ENCODE results near the gene MCF2L. TPM values are rescaled to one million over a fixed set of nuclear protein-coding genes. Genes with fewer than 3 reads are reported as not detected.

The MCF2L gene
- total RNA-seq, 1 donor from 2014 or later, result 69.7 TPM

DNA sequence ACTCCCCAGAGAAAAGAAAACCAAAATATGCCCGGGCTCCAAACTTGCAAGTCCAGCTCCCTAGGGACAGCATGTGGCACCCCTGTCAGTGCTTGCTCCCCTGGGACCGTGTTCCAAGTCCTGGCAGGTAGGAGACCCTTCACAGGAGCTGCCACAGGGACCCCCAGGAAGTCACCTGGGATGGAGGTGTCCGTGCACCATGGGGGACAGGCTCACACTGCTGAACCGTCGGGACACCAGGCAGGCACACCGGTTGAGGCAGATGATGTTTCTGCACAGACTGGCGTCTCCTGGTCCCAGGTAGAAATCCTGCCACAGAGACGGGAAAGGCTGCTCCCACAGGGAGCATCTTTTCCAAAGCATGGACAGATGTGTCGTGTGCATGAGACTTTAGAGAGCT is 177.7 kb downstream of the MCF2L start:
- DNase-seq, result no peak

DNA sequence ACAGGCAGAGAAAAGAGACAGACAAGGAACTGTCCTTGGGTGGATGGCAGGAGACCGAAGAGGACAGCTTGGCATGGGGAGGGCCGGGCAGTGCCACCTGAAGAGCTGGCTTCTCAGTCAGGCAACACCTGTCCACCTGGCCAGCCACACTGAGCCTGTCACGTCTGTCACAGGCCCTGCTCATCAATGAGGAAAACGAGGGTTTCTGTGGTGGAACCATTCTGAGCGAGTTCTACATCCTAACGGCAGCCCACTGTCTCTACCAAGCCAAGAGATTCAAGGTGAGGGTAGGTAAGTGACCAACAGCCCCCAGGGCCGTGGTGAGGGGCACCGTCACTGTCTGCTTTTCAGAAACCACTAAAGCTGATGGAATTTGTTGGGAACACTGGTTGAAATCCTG is 178.2 kb downstream of the MCF2L start:
- no peak overlapping the region for H3K27ac ChIP-seq
- TF ChIP-seq, protein P1, sequence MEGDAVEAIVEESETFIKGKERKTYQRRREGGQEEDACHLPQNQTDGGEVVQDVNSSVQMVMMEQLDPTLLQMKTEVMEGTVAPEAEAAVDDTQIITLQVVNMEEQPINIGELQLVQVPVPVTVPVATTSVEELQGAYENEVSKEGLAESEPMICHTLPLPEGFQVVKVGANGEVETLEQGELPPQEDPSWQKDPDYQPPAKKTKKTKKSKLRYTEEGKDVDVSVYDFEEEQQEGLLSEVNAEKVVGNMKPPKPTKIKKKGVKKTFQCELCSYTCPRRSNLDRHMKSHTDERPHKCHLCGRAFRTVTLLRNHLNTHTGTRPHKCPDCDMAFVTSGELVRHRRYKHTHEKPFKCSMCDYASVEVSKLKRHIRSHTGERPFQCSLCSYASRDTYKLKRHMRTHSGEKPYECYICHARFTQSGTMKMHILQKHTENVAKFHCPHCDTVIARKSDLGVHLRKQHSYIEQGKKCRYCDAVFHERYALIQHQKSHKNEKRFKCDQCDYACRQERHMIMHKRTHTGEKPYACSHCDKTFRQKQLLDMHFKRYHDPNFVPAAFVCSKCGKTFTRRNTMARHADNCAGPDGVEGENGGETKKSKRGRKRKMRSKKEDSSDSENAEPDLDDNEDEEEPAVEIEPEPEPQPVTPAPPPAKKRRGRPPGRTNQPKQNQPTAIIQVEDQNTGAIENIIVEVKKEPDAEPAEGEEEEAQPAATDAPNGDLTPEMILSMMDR (IDR thresholded peaks at IDR 0.05), result no peak
- no peak for ATAC-seq
- intact Hi-C loops (cut with DNase I), result no loop called here
- H3K4me3 ChIP-seq, result no peak overlapping the region
- H3K27me3 ChIP-seq, result no peaks in the 10 kb centered on the region
- no peaks in the 10 kb centered on the region for H3K9me3 ChIP-seq
- no peaks in the 10 kb centered on the region for H3K36me3 ChIP-seq
- H3K4me1 ChIP-seq, result no peaks in the 10 kb centered on the region
- no peak for DNase-seq

More for the DNA sequence above, 177.7 kb downstream of the MCF2L start:
- Histone ChIP-seq H3K4me3 (no peak overlapping the region), H3K4me1 (no peaks in the 10 kb centered on the region), H3K36me3 (no peaks in the 10 kb centered on the region), H3K9me3 (no peaks in the 10 kb centered on the region), H3K27me3 (no peaks in the 10 kb centered on the region), H3K27ac (no peak overlapping the region)
- intact Hi-C loops (cut with DNase I), result no loop called here
- no peak for ATAC-seq
- TF ChIP-seq, protein P1 (IDR thresholded peaks at IDR 0.05), result no peak

DNA sequence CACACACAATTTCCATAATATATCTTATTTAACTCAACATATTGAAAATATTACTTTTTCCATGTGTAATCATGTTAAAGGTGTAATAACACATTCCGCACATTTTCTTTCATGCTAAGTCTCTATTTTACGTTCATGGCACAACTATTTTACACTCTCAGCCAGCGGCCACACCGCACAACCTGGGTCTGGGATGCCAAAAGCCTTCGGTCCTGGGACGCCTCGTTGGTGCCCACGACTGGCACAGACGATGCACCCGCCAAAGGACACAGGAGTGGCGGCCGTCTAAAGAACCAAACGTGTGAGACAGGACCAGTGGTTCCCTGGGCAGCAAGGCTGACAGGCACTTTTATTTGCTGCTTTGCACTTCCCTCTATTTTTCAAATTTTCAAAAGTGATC is 179.4 kb downstream of the MCF2L start:
- Histone ChIP-seq H3K9me3 (no peaks in the 10 kb centered on the region), H3K4me1 (peaks cover 8% of the 10 kb centered on the region), H3K4me3 (no peak overlapping the region), H3K36me3 (no peaks in the 10 kb centered on the region), H3K27ac (no peak overlapping the region), H3K27me3 (no peaks in the 10 kb centered on the region)
- TF ChIP-seq, protein P1 (IDR thresholded peaks at IDR 0.05), result no peak
- intact Hi-C loops (cut with DNase I), result no loop called here
- no peak for ATAC-seq
- DNase-seq, result no peak

GRCh38 chr13:113148940-113149503 is 180.0 kb downstream of the MCF2L start:
- ATAC-seq, result no peak
- no peak for DNase-seq
- Histone ChIP-seq H3K27me3 (no peaks in the 10 kb centered on the region), H3K36me3 (no peaks in the 10 kb centered on the region), H3K4me3 (no peak overlapping the region), H3K27ac (no peak overlapping the region), H3K9me3 (no peaks in the 10 kb centered on the region), H3K4me1 (peaks cover 10% of the 10 kb centered on the region)
- intact Hi-C loops (cut with DNase I), result no loop called here
- TF ChIP-seq, protein P1 (IDR thresholded peaks at IDR 0.05), result no peak

Other genes with a start within 250 kb of the MCF2L start
- 0.61 TPM for gene F7, start 136.6 kb downstream of the MCF2L start, total RNA-seq
- 7.9 TPM for gene F10, start 153.6 kb downstream of the MCF2L start, total RNA-seq
- not detected for gene PROZ, start 189.4 kb downstream of the MCF2L start, total RNA-seq
- 41.5 TPM for gene PCID2, start 239.5 kb downstream of the MCF2L start, total RNA-seq
- 57.0 TPM for gene CUL4A, start 240.4 kb downstream of the MCF2L start, total RNA-seq